Liver (tissue), 3 donors: ENCODE data around the gene C1QL2.

ENCODE experiments used
- ATF3 ChIP-seq: IDR thresholded peaks from 2 replicates; pipeline ENCODE4 v1.6.1; 2016; ENCODE audit warnings: antibody characterized with exemption
- CTCF ChIP-seq: fragments of 150-350 bp; IDR thresholded peaks from 2 replicates; pipeline ENCODE4 v1.5.1; 2017; ENCODE audit warnings: improper control_type of control experiment, low read depth, low read length; ENCODE audit not compliant: missing input control
- EGR1 ChIP-seq, 2 donors: IDR thresholded peaks; 2 replicates each; pipeline ENCODE4 v1.6.1; 2016 to 2018; ENCODE audit warnings: antibody characterized with exemption in 2 of 2, low read depth in 2 of 2
- FOXA1 ChIP-seq: IDR thresholded peaks from 2 replicates; pipeline ENCODE4 v1.6.1; 2016; ENCODE audit warnings: antibody characterized with exemption
- GABPA ChIP-seq, 2 donors: IDR thresholded peaks in 1 of 2; conservative IDR thresholded peaks in 1 of 2; 2 replicates each; pipeline ENCODE4 v1.6.1; 2016; ENCODE audit warnings: antibody characterized with exemption in 2 of 2, mild to moderate bottlenecking in 1 of 2, moderate library complexity in 1 of 2
- JUND ChIP-seq, 2 donors: IDR thresholded peaks; 2 replicates each; pipeline ENCODE4 v1.6.1; 2016; ENCODE audit warnings: antibody characterized with exemption in 2 of 2
- MAX ChIP-seq: IDR thresholded peaks from 2 replicates; pipeline ENCODE4 v1.6.1; 2016; ENCODE audit warnings: antibody characterized with exemption
- RAD21 ChIP-seq, 2 donors: IDR thresholded peaks; 2 replicates each; pipeline ENCODE4 v1.6.1; 2016; ENCODE audit warnings: antibody characterized with exemption in 2 of 2, mild to moderate bottlenecking in 2 of 2
- REST ChIP-seq: IDR thresholded peaks from 2 replicates; pipeline ENCODE4 v1.6.1; 2016; ENCODE audit warnings: antibody characterized with exemption, mild to moderate bottlenecking
- RXRA ChIP-seq, 2 donors: IDR thresholded peaks; 2 replicates each; pipeline ENCODE4 v1.6.1; 2017 to 2018; ENCODE audit warnings: antibody characterized with exemption in 2 of 2, mild to moderate bottlenecking in 1 of 2
- SP1 ChIP-seq: IDR thresholded peaks from 2 replicates; pipeline ENCODE4 v1.6.1; 2018; ENCODE audit warnings: antibody characterized with exemption, mild to moderate bottlenecking
- TAF1 ChIP-seq: conservative IDR thresholded peaks from 2 replicates; pipeline ENCODE4 v1.6.1; 2016; ENCODE audit warnings: antibody characterized with exemption, mild to moderate bottlenecking
- ZBTB33 ChIP-seq: IDR thresholded peaks from 2 replicates; pipeline ENCODE4 v1.6.1; 2016; ENCODE audit warnings: antibody characterized with exemption
- donor health status: healthy.
- donor health status: healthy.

- TF ChIP-seq CTCF, result no peak
- TF ChIP-seq EGR1 (IDR thresholded peaks at IDR 0.05; ENCODE audit: low read depth in 2 of 2), result no peak
- TF ChIP-seq ZBTB33, result no peak
- TF ChIP-seq TAF1, result no peak
- no peak for TF ChIP-seq GABPA (IDR thresholded peaks at IDR 0.05 in 1 of 2, conservative IDR thresholded peaks at IDR 0.05 in 1 of 2)
- no peak for TF ChIP-seq RAD21 (IDR thresholded peaks at IDR 0.05)
- no peak for TF ChIP-seq REST
- TF ChIP-seq JUND (IDR thresholded peaks at IDR 0.05), result no peak
- TF ChIP-seq MAX, result no peak
- TF ChIP-seq SP1, result no peak
- no peak for TF ChIP-seq ATF3
- no peak for TF ChIP-seq FOXA1
- TF ChIP-seq RXRA (IDR thresholded peaks at IDR 0.05), result no peak
Measured at GRCh38 chr2:119147776-119148715, 10.5 kb downstream of the C1QL2 start.
